CD4-positive, alpha-beta T cell treated with Interleukin-15 for 1 hour (primary cell): ENCODE data around the gene GSTO2.

Experiments used
- DNase-seq: peaks from one replicate; pipeline ENCODE4 v3.0.0-alpha.2; 2020

GSTO2 gene

GRCh38 chr10:104327745-104328645 is 59.0 kb downstream of the GSTO2 start:
- DNase-seq = peak; percentile 35

GRCh38 chr10:104328646-104328895 is 59.6 kb downstream of the GSTO2 start:
- no peak for DNase-seq

- DNase-seq = peak; percentile 88
Measured at GRCh38 chr10:104328896-104329710, 60.1 kb downstream of the GSTO2 start.

GRCh38 chr10:104329735-104330134 is 60.8 kb downstream of the GSTO2 start:
- no peak for DNase-seq

- no peak for DNase-seq
Measured at GRCh38 chr10:104330168-104331110, 61.5 kb downstream of the GSTO2 start.

- no peak for DNase-seq
Measured at GRCh38 chr10:104331208-104331838, 62.3 kb downstream of the GSTO2 start.

GRCh38 chr10:104332243-104333031 is 63.5 kb downstream of the GSTO2 start:
- no peak for DNase-seq

GRCh38 chr10:104333032-104333727 is 64.2 kb downstream of the GSTO2 start:
- peak; percentile 86 for DNase-seq

- no peak for DNase-seq
Measured at GRCh38 chr10:104333728-104334373, 64.9 kb downstream of the GSTO2 start.

GRCh38 chr10:104334561-104334960 is 65.6 kb downstream of the GSTO2 start:
- DNase-seq = no peak

- no peak for DNase-seq
Measured at GRCh38 chr10:104334965-104335650, 66.1 kb downstream of the GSTO2 start.

- DNase-seq = no peak
Measured at GRCh38 chr10:104336821-104337467, 68.0 kb downstream of the GSTO2 start.

GRCh38 chr10:104337521-104337984 is 68.6 kb downstream of the GSTO2 start:
- peak; percentile 61 for DNase-seq

GRCh38 chr10:104337985-104338735 is 69.2 kb downstream of the GSTO2 start, which contains the start of gene ITPRIP:
Gene ITPRIP (minus strand): TSS chr10:104338465. CDS start chr10:104316051, 22,414 bp downstream.
- peak; percentile 75 for DNase-seq

- DNase-seq = no peak
Measured at GRCh38 chr10:104339469-104340110, 70.6 kb downstream of the GSTO2 start.

- no peak for DNase-seq
Measured at GRCh38 chr10:104340111-104340526, 71.1 kb downstream of the GSTO2 start.

GRCh38 chr10:104340641-104341040 is 71.7 kb downstream of the GSTO2 start:
- no peak for DNase-seq
